HG03342 (cell line): ENCODE results near the gene MRGPRE.
"Not testable (repeated sequence)": the region's sequence is repeated elsewhere in the genome, so short reads cannot be mapped to it uniquely, and the experiment has no call there.

ENCODE experiments used
- ATAC-seq: cut with Tn5 transposase; IDR thresholded peaks from one replicate; pipeline ENCODE4 v1.9.1; 2021; ENCODE audit warnings: mild to moderate bottlenecking, moderate library complexity; ENCODE audit not compliant: unreplicated experiment

Gene MRGPRE, protein sequence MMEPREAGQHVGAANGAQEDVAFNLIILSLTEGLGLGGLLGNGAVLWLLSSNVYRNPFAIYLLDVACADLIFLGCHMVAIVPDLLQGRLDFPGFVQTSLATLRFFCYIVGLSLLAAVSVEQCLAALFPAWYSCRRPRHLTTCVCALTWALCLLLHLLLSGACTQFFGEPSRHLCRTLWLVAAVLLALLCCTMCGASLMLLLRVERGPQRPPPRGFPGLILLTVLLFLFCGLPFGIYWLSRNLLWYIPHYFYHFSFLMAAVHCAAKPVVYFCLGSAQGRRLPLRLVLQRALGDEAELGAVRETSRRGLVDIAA

DNA sequence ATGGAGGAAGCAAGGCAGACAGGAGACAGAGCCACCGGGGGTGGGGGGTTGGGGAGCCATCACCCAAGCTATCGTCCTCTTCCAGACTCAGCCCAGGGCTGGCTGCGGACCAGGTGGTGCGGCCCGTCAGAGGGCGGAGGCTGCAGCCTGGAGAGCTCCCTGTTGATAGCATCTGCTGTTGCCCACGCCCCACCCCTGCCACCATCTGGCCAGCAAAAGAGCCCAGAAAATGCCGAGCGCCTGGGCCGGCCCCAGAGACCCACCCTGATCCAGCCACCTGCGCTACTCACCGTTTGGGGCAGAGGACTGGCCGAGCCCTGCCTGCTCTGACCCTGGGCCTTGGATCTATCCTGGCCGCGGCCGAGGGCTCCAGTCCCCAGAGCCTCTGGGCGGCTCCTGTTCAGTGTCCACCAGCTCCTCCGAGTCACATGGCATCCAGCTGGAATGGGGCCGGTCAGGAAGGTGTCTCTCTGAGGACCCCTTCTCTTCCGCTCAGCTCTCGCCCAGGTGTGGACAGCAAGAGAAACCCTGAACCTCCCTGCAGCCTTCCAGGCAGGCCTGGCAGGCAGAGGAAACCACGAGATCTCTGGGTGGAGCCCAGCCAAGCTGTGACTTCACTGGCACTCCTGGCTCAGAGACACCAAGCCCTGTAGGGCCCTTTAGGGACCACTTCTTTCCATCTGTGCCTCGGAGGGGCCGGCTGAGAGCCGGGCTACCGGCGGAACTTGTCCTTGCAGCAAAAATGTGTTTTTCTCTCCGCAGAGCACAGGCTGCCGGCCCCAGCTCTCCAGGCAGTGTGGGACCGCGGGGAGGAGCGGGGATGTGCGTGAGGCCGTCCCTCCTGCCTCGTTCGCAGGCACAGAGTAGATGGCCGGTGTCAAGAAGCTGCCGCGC is at the start of gene MRGPRE:
MRGPRE (minus strand) TSS at position 567 of the 894 bp plus-strand sequence. CDS start 3,618 bp downstream, outside the sequence.
- ATAC-seq, result no peak

DNA sequence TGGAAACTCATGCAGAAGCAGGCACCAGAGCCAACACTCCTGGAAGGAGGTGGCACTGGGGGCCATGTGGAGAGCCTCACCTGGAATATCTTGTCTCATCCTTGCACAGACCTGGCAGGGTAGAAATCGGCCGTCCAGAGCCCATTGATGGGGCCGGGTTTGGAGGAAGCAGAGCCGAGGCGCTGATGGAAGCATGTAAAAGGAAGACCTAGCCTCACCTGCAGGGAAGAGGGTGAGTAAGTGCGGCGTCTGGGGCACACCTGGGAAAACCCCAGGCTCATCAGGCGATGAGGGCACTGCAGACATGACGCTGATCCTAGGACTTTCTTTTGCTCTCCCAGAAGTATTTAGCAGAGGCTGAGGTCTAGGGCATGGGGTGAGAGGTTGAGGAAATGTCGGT is 48.9 kb upstream of the MRGPRE start:
- not testable (repeated sequence) for ATAC-seq

DNA sequence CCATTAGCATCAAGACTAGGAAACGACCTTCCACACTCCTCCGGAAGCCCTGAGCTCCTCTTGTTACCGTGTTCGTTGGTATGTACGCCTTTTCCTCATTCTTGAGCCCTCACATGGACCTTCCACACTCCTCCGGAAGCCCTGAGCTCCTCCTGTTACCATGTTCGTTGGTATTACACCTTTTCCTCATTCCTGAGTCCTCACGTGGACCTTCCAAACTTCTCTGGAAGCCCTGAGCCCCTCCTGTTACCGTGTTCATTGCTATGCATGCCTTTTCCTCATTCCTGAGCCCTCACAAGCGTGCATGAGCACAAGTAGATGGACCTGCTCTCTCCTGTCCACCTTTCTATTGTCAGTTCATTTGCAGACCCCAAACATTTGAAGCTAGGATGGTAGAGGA is 48.4 kb upstream of the MRGPRE start:
- ATAC-seq, result not testable (repeated sequence)

DNA sequence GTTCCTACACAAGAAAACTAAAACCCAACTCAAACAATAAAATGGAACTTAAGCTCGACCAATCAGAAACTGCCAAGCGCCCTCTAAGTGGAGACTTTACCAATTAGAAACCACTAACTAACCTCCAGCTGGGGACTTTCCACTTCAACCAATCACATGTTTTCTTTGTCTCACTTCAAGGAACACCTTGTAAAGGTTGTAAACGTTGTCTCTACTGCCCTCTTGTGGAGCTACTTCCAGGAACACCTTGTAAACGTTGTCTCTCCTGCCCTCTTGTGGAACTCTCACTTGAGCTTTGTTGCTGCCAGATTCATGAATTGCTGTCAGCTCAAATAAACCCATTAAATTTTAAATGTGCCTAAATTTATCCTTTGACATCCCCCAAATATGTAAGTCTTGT is 46.7 kb upstream of the MRGPRE start:
- not testable (repeated sequence) for ATAC-seq

DNA sequence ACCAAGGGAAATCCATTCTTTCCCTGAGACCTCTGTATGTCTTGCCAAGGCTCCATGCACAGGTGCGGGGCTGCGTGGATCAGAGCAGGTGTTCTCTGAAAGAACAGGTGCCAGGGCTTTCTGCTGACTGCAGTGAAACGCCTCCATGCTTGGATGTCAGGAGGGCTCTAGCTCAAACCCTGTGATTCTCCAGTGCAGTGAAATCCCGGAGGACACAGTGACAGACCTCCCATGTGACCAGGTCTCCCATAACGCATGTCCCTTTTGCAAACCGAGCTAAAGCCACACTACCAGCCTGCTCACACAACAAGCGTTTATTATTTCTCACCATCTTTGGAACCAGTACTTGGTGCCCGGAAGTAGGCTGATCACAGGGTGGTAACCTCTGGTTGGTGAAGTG is 41.4 kb upstream of the MRGPRE start:
- not testable (repeated sequence) for ATAC-seq

DNA sequence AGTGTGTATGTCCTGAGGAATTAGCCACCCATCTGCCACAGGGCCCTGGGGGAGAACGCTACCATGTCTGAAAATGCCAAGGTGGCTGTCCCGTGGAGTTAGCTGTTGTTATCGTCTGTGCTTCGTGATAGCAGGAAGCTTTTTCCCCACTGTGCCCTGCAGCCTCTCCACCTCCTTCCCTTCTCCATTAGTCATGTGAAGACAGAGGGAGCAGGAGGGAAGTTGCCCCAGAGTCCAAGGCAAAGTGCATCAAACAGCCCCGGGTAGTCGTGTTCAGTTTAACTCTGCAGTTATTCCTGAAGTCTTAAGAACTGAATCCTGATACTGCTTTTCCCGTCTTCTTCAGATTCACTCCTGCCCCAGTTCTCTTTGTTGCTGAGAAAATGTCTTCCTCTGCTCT is 30.3 kb upstream of the MRGPRE start:
- not testable (repeated sequence) for ATAC-seq

DNA sequence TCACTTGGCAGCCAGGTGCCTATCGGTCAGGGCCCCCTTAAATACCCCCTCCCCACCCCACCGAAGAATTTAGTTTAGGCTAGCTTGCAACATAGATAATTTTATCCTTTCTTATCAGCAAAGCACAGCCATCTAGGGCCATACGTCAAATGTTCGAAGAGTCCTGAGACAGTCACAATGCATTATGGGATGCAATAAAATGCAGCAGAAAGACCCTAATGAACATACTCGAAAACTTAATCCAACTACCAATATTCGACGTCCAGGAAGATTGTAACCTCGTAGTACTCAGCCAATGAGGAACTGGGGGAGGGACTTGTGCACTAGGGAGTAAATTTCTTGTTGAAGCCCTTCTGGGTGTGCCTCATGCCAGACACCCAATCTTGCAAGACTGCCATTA is 29.6 kb upstream of the MRGPRE start:
- not testable (repeated sequence) for ATAC-seq

DNA sequence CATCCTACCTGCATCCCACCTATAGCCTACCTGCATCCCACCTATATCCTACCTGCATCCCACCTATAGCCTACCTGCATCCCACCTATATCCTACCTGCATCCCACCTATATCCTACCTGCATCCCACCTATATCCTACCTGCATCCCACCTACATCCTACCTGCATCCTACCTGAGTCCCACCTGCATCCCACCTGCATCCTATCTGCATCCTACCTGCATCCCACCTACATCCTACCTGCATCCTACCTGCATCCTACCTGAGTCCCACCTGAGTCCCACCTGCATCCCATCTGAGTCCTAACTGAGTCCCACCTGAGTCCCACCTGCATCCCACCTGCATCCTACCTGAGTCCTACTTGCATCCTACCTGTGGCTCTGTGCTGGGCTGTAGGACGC is 25.3 kb upstream of the MRGPRE start:
- ATAC-seq, result not testable (repeated sequence)

DNA sequence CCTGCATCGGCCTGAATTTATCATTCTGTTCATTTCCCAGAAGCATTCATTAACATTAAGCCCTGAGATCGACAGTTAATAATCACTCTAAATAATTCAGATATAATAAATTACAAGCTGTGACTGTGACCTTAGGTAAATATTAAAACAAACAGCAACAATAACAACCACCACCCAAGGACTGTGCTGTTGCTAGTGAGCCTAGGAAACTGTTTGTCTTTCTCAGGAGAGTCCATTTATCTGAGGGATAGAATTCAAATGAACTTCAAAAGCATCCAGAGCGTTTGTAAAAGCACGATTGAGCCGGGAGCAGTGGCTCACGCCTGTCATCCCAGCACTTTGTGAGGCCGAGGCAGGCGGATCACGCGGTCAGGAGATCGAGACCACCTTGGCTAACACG is 23.0 kb upstream of the MRGPRE start:
- not testable (repeated sequence) for ATAC-seq

DNA sequence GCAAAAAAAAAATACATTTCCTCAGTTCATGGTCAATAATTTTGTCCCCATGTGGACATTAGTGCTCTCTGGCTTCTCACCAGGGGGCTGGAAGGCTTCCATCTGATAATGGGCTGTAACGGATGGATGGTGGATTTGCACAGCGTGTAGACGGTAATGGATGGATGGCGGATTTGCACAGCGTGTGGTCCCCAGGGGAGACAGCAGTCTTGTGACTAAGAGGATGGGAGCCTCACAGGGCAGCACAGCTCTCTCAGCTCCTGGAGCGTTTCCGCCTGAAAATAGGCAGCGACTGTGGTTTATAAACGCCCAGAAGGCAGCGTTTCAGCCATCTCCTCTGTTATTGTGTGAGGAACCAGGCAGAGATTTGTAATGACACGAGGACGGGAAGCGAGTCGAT is 22.6 kb upstream of the MRGPRE start:
- ATAC-seq, result not testable (repeated sequence)

DNA sequence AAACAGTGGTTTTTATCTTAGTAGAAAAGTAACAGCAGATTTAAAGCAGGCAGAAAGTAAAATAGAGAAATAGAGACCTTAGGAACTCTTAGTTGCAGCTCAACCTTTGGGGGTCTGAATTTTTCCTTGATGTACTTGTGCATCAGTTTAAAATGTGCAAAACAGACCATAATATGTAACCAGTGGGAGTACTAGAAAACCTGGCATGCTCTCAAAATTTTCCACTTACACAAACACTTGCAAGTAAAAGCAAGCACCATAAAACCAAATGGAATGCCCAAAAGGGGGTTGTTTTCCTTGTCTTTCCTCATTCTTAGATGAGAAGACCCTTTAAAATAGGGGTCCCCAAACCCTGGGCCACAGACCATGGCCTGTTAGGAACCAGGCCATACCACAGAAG is 12.9 kb upstream of the MRGPRE start:
- ATAC-seq, result no peak

DNA sequence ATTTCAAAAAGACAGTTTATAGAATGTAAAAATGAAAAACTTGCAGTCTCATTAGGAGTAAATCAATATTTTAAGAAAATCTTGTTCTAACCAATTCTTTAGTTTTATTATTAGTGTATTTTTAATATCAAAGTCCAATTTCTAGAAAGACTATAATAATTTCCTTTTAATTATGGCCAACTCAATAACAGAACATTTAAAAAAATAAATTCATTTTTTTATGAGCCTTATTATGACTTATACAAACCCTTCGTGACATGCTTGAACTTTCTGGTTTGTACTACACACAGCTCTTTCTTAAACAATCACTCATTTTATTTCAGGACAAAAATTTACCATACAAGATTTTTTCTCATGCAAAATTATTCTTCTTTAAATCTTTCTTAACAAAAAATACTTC is 11.7 kb upstream of the MRGPRE start:
- no peak for ATAC-seq

DNA sequence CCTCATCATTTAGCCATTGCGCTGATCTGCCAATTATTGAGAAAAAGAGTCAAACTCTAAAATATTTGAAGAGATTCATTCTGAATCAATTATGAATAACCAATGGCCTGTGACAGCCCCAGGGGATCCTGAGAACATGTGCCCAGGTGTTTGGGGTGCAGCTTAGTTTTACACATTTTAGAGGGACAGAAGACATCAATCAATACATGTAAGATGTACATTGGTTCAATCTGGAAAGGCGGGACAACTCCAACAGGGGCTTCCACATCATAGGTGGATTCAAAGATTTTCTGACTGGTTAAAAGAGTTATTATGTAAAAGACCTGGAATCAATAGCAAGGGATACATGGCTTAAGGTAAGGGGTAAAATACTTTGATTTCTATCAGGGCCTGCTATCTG is 4.9 kb upstream of the MRGPRE start:
- ATAC-seq, result no peak

DNA sequence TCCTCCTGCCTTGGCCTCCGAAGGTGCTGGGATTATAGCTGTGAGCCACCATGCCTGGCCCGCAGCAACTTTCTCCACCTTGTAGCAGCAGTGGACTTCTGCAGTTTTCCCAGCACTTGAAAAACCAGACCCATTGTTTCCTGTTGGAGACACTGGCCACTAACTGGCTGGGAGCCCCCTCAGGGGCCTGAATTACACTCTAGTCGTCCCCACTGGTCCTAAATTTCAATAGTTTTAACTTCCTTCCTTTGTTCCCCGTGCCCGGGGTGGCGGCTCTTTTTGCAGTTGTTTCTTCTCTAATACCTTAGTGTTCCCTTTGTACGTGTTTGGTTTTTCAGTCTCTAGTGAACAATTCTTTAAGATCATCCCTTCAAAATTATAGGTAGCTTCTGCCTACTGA is 2.6 kb upstream of the MRGPRE start:
- no peak for ATAC-seq

DNA sequence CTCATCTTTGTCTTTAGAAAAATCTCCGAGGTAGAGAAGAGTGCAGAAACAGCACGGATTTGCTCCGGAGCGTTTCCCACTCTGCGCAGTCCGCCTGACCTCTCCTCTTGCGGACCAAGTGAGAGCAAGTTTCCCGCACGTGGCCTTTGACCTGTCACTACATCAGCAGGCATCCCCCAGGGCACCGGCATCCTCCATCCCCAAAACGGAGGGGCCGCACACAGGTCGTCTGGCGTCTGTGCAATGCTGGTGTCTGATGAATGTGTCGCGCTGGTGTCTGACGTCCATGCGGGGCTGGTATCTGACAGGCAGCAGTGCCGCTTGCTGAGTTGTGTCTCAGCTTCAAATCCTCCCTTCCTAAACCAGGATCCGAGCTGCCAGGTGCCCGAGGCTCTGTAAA is 739 bp upstream of the MRGPRE start:
- ATAC-seq, result no peak

DNA sequence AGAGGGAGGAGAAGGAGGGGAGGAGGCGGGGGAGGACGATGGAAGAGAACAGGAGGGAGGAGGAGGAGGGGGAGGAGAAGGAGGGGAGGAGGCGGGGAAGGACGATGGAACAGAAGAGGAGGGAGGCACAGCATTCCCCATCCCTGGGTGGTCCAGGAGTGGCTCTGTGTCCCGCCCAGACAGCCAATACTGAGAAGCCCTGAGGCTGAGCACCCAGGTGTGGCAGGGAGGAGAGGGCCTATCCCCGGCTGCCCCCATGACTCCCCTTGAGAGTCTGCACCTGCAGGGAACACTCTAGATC is 717 bp downstream of the MRGPRE start:
- ATAC-seq, result no peak

DNA sequence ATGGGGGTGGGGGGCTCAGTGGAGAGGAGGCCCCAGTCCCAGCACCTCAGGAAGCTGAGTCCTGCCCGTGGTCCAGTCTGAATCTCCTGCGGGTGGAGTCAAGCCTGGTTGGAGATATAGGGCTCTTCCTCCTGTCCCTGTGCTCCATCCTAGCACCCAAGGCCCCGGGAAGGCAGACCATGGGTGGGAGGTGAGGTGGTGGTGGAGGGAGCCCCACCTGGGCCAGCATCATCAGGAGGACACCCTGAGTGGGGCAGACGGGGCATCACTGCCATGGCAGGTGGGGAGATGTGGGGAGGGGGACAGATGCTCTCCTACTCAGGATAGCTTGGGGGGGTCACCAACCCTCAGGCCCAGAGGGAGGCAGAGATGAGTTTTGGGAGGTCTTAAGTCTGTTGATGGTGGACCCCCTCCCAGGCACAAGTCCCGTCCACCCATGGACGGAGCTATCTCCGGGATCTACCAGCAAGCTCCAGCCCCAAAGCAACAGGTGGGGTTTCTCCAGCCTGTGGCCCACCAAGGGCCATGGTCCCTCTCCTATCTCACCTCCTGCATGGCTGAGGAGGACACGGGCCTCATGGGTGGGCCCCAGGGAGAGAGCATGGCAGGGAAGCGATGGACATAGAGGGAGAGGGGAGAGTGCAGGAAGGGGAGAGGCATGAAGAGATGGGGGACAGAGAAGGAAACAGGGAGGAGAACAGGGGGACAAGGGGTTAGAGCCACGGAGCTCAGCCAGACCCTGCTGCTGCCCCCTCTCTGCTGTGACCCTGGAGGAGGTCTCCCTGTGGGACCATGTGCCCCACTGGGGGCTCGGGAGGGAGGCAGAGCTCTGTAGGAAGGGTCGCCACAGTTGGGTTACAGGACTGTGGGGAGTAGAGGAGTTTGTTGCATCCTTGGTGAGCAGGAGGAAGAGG is 1.3 kb downstream of the MRGPRE start:
- no peak for ATAC-seq

DNA sequence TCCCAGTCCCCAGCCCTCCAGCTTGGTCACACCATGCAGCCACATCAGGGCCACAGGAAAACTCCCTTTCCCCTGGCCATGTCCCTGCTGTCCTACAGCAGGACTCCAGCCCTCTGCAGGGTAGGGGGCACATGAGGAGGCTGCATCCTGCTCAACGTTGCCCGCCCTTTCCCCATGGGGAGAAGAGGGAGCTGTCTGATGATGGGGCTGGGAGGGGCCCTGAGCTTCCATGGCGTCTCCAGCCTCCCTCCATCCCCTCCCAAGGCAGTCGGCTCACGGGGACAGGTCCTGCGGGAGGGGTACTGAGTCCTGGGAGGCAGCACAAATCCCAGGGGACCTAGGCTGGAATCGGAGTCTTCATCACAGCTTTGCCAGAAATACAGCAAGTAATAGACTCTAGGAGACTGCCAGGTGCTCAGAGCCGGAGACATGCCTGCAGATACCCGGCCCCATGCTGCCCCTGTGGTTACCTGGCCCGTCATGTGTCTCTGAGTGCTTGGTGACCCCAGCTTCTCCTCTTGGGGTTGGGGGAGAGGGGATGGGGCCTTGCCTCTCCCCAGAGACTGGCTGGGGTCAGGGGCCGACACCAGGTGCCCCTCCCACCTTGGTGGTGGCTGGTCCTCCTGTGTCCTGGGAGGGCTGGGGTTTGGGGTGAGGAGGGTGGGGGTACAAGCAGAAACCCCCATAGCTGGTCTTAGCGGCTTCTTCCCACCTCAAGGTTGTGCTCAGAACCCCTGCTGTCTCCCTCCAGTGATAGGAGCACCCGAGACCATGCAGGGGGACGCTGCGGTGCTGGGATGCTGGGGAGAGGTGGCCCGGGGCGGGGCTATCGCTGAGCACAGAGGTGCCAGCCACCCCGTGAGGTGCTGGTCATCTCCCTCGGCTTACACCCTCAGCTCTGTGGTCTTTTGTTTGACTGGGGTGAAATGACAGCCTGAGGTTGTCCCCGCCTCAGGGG is 2.3 kb downstream of the MRGPRE start:
- ATAC-seq, result no peak

DNA sequence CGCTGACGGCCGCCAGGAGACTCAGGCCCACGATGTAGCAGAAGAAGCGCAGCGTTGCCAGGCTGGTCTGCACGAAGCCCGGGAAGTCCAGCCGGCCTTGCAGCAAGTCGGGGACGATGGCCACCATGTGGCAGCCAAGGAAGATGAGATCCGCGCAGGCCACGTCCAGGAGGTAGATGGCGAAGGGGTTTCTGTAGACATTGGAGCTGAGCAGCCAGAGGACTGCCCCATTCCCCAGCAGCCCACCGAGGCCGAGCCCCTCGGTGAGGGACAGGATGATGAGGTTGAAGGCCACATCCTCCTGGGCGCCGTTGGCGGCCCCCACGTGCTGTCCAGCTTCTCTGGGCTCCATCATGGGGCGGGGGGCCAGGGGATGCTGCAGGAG is 3.8 kb downstream of the MRGPRE start:
- ATAC-seq, result no peak
